BLaER1 (cell line): ENCODE data around the gene TAL1.

Experiments
- H3K27ac ChIP-seq: shearing (Covaris generic); formaldehyde crosslinking; 2 replicates; pipeline ENCODE4 v1.8.1; 2022
- H3K27me3 ChIP-seq: shearing (Covaris generic); formaldehyde crosslinking; 2 replicates; pipeline ENCODE4 v1.8.1; 2022
- H3K36me3 ChIP-seq: shearing (Covaris generic); formaldehyde crosslinking; 2 replicates; pipeline ENCODE4 v1.8.1; 2022
- H3K4me1 ChIP-seq: shearing (Covaris generic); formaldehyde crosslinking; 2 replicates; pipeline ENCODE4 v1.8.1; 2022
- H3K4me2 ChIP-seq: shearing (Covaris generic); formaldehyde crosslinking; 2 replicates; pipeline ENCODE4 v1.8.1; 2022
- H3K4me3 ChIP-seq: shearing (Covaris generic); formaldehyde crosslinking; 2 replicates; pipeline ENCODE4 v1.8.1; 2022
- H3K9ac ChIP-seq: shearing (Covaris generic); formaldehyde crosslinking; 2 replicates; pipeline ENCODE4 v1.8.1; 2022
- H3K9me3 ChIP-seq: shearing (Covaris generic); formaldehyde crosslinking; 2 replicates; pipeline ENCODE4 v1.8.1; 2022
- H4K20me1 ChIP-seq: shearing (Covaris generic); formaldehyde crosslinking; 2 replicates; pipeline ENCODE4 v1.8.1; 2022
- Cebpa-rat ChIP-seq: shearing (Covaris generic); IDR thresholded peaks from 2 replicates; pipeline ENCODE4 v1.8.1; 2022

TAL1 gene

GRCh38 chr1:47223921-47224675, 7.9 kb downstream of the TAL1 start:
- Histone ChIP-seq H3K9ac (no peak overlapping the region), H3K27me3 (peaks cover 68% of the 10 kb centered on the region), H3K27ac (no peak overlapping the region), H3K4me2 (no peak overlapping the region), H3K4me1 (no peaks in the 10 kb centered on the region), H3K9me3 (no peaks in the 10 kb centered on the region), H4K20me1 (peaks cover 24% of the 10 kb centered on the region), H3K4me3 (no peak overlapping the region), H3K36me3 (no peaks in the 10 kb centered on the region)
- TF ChIP-seq Cebpa-rat: no peak

- peaks cover 61% of the 10 kb centered on the region for H3K27me3 ChIP-seq
- peaks cover 17% of the 10 kb centered on the region for H4K20me1 ChIP-seq
- no peaks in the 10 kb centered on the region for H3K36me3 ChIP-seq
- H3K4me1 ChIP-seq: no peaks in the 10 kb centered on the region
- H3K9ac ChIP-seq: no peak overlapping the region
- no peak overlapping the region for H3K4me3 ChIP-seq
- no peaks in the 10 kb centered on the region for H3K9me3 ChIP-seq
- TF ChIP-seq Cebpa-rat: no peak
- H3K4me2 ChIP-seq: no peak overlapping the region
- no peak overlapping the region for H3K27ac ChIP-seq
Observed at GRCh38 chr1:47223174-47223920, 8.7 kb downstream of the TAL1 start.

- H3K9me3 ChIP-seq: no peaks in the 10 kb centered on the region
- peaks cover 10% of the 10 kb centered on the region for H4K20me1 ChIP-seq
- peaks cover 52% of the 10 kb centered on the region for H3K27me3 ChIP-seq
- no peak overlapping the region for H3K4me3 ChIP-seq
- no peaks in the 10 kb centered on the region for H3K36me3 ChIP-seq
- no peaks in the 10 kb centered on the region for H3K4me1 ChIP-seq
- no peak overlapping the region for H3K9ac ChIP-seq
- no peak for TF ChIP-seq Cebpa-rat
- no peak overlapping the region for H3K4me2 ChIP-seq
- no peak overlapping the region for H3K27ac ChIP-seq
Observed at GRCh38 chr1:47222476-47222875, 9.5 kb downstream of the TAL1 start.

- H3K27me3 ChIP-seq: peaks cover 24% of the 10 kb centered on the region
- H3K36me3 ChIP-seq: no peaks in the 10 kb centered on the region
- H3K9me3 ChIP-seq: no peaks in the 10 kb centered on the region
- H3K4me3 ChIP-seq: no peak overlapping the region
- H3K4me2 ChIP-seq: no peak overlapping the region
- H3K27ac ChIP-seq: no peak overlapping the region
- H3K4me1 ChIP-seq: peaks cover 7% of the 10 kb centered on the region
- no peaks in the 10 kb centered on the region for H4K20me1 ChIP-seq
- no peak overlapping the region for H3K9ac ChIP-seq
- no peak for TF ChIP-seq Cebpa-rat
Observed at GRCh38 chr1:47219590-47220220, 12.3 kb downstream of the TAL1 start.

GRCh38 chr1:47219001-47219400, 13.0 kb downstream of the TAL1 start:
- no peak overlapping the region for H3K4me2 ChIP-seq
- H3K36me3 ChIP-seq: no peaks in the 10 kb centered on the region
- no peak for TF ChIP-seq Cebpa-rat
- no peaks in the 10 kb centered on the region for H4K20me1 ChIP-seq
- no peaks in the 10 kb centered on the region for H3K9me3 ChIP-seq
- no peak overlapping the region for H3K4me3 ChIP-seq
- H3K27me3 ChIP-seq: peaks cover 17% of the 10 kb centered on the region
- no peak overlapping the region for H3K9ac ChIP-seq
- H3K4me1 ChIP-seq: peaks cover 14% of the 10 kb centered on the region
- no peak overlapping the region for H3K27ac ChIP-seq

- Histone ChIP-seq H4K20me1 (no peaks in the 10 kb centered on the region), H3K27ac (no peak overlapping the region), H3K4me3 (no peak overlapping the region), H3K9ac (no peak overlapping the region), H3K27me3 (no peaks in the 10 kb centered on the region), H3K36me3 (no peaks in the 10 kb centered on the region), H3K4me1 (peaks cover 24% of the 10 kb centered on the region), H3K4me2 (no peak overlapping the region), H3K9me3 (no peaks in the 10 kb centered on the region)
- TF ChIP-seq Cebpa-rat: no peak
Observed at GRCh38 chr1:47216278-47217059, 15.6 kb downstream of the TAL1 start.

- no peak overlapping the region for H3K27ac ChIP-seq
- no peaks in the 10 kb centered on the region for H3K9me3 ChIP-seq
- no peaks in the 10 kb centered on the region for H3K36me3 ChIP-seq
- no peak overlapping the region for H3K9ac ChIP-seq
- no peak for TF ChIP-seq Cebpa-rat
- H3K4me2 ChIP-seq: 0 out of 2 replicates have a peak overlapping the region, but pooled peaks have one; percentile 10
- H3K4me3 ChIP-seq: no peak overlapping the region
- H4K20me1 ChIP-seq: no peaks in the 10 kb centered on the region
- H3K27me3 ChIP-seq: no peaks in the 10 kb centered on the region
- peaks cover 27% of the 10 kb centered on the region for H3K4me1 ChIP-seq
Observed at GRCh38 chr1:47215713-47216112, 16.3 kb downstream of the TAL1 start.

GRCh38 chr1:47214549-47214948, 17.5 kb downstream of the TAL1 start:
- H3K9me3 ChIP-seq: no peaks in the 10 kb centered on the region
- 0 out of 2 replicates have a peak overlapping the region, but pooled peaks have one; percentile 12 for H3K4me2 ChIP-seq
- H3K27ac ChIP-seq: no peak overlapping the region
- no peak overlapping the region for H3K4me3 ChIP-seq
- H3K4me1 ChIP-seq: peaks cover 27% of the 10 kb centered on the region
- TF ChIP-seq Cebpa-rat: no peak
- H3K27me3 ChIP-seq: no peaks in the 10 kb centered on the region
- H3K9ac ChIP-seq: no peak overlapping the region
- H4K20me1 ChIP-seq: no peaks in the 10 kb centered on the region
- H3K36me3 ChIP-seq: no peaks in the 10 kb centered on the region

- Histone ChIP-seq H4K20me1 (no peaks in the 10 kb centered on the region), H3K36me3 (no peaks in the 10 kb centered on the region), H3K9ac (no peak overlapping the region), H3K9me3 (no peaks in the 10 kb centered on the region), H3K4me1 (peaks cover 27% of the 10 kb centered on the region), H3K4me2 (no peak overlapping the region), H3K27me3 (no peaks in the 10 kb centered on the region), H3K27ac (no peak overlapping the region), H3K4me3 (no peak overlapping the region)
- TF ChIP-seq Cebpa-rat: no peak
Observed at GRCh38 chr1:47213230-47213963, 18.6 kb downstream of the TAL1 start.
